Mesendoderm (in vitro differentiated cells): ENCODE results near the gene CSRP2.
A peak's percentile ranks its signal among the peaks of the same experiment; 100 is the strongest.

Source experiments
- DNase-seq: peaks from one replicate; pipeline ENCODE4 v3.0.0; 2013
- H2AK5ac ChIP-seq: 2 replicates; pipeline ENCODE4 v1.6.1; 2013; ENCODE audit warnings: low read length, inconsistent platforms
- H2BK120ac ChIP-seq: 2 replicates; pipeline ENCODE4 v1.6.1; 2013; ENCODE audit warnings: low read depth, mild to moderate bottlenecking, low read length, moderate library complexity, mixed read lengths
- H2BK15ac ChIP-seq: replicated peaks from 2 replicates; pipeline ENCODE4 v1.6.1; 2013; ENCODE audit warnings: low read depth, mild to moderate bottlenecking, moderate library complexity
- H2BK5ac ChIP-seq: 2 replicates; pipeline ENCODE4 v1.6.1; 2013; ENCODE audit warnings: low read length, inconsistent platforms
- H3K18ac ChIP-seq: 2 replicates; pipeline ENCODE4 v1.6.1; 2013; ENCODE audit warnings: mild to moderate bottlenecking, low read length, mixed read lengths
- H3K23ac ChIP-seq: one replicate; pipeline ENCODE4 v1.6.1; 2013; ENCODE audit warnings: low read length
- H3K27ac ChIP-seq: 2 replicates; pipeline ENCODE4 v1.5.1; 2013; ENCODE audit warnings: low read depth, mild to moderate bottlenecking, inconsistent platforms, low read length, moderate library complexity
- H3K27me3 ChIP-seq: 2 replicates; pipeline ENCODE4 v1.6.1; 2013; ENCODE audit warnings: low read length, control low read depth, mild to moderate bottlenecking, inconsistent platforms; ENCODE audit not compliant: insufficient read depth, poor library complexity
- H3K36me3 ChIP-seq: 2 replicates; pipeline ENCODE4 v1.6.1; 2013; ENCODE audit warnings: low read length, inconsistent platforms; ENCODE audit not compliant: control insufficient read depth, insufficient read depth
- H3K4ac ChIP-seq: one replicate; pipeline ENCODE4 v1.6.1; 2013; ENCODE audit warnings: low read depth, mild to moderate bottlenecking, low read length, moderate library complexity
- H3K4me1 ChIP-seq: 2 replicates; pipeline ENCODE4 v1.6.1; 2013; ENCODE audit warnings: low read depth, low read length, inconsistent platforms; ENCODE audit not compliant: control insufficient read depth
- H3K4me2 ChIP-seq: 2 replicates; pipeline ENCODE4 v1.6.1; 2013; ENCODE audit warnings: low read length
- H3K4me3 ChIP-seq: 2 replicates; pipeline ENCODE4 v1.5.1; 2013; ENCODE audit warnings: mild to moderate bottlenecking, low read length
- H3K56ac ChIP-seq: one replicate; pipeline ENCODE4 v1.6.1; 2013; ENCODE audit warnings: low read length
- H3K79me1 ChIP-seq: 2 replicates; pipeline ENCODE4 v1.6.1; 2013; ENCODE audit warnings: low read length, inconsistent platforms
- H3K79me2 ChIP-seq: 2 replicates; pipeline ENCODE4 v1.6.1; 2013; ENCODE audit warnings: mild to moderate bottlenecking, low read length; ENCODE audit not compliant: control insufficient read depth, insufficient read depth
- H3K9ac ChIP-seq: 2 replicates; pipeline ENCODE4 v1.6.1; 2013; ENCODE audit warnings: low read length, inconsistent platforms
- H4K5ac ChIP-seq: one replicate; pipeline ENCODE4 v1.6.1; 2013; ENCODE audit warnings: low read length
- H4K8ac ChIP-seq: one replicate; pipeline ENCODE4 v1.6.1; 2013; ENCODE audit warnings: low read depth, mild to moderate bottlenecking, control low read depth, low read length, moderate library complexity
- WGBS: extraction: QIAGEN DNeasy Blood & Tissue Kit; methylation state at CpG from one replicate; pipeline ENCODE4 v1.1.7; 2013; ENCODE audit warnings: low lambda C conversion rate, missing lambda C conversion rate; ENCODE audit not compliant: insufficient coverage; ENCODE audit errors: extremely low coverage; 5-methylcytosine and 5-hydroxymethylcytosine counted together

CSRP2 gene

DNA sequence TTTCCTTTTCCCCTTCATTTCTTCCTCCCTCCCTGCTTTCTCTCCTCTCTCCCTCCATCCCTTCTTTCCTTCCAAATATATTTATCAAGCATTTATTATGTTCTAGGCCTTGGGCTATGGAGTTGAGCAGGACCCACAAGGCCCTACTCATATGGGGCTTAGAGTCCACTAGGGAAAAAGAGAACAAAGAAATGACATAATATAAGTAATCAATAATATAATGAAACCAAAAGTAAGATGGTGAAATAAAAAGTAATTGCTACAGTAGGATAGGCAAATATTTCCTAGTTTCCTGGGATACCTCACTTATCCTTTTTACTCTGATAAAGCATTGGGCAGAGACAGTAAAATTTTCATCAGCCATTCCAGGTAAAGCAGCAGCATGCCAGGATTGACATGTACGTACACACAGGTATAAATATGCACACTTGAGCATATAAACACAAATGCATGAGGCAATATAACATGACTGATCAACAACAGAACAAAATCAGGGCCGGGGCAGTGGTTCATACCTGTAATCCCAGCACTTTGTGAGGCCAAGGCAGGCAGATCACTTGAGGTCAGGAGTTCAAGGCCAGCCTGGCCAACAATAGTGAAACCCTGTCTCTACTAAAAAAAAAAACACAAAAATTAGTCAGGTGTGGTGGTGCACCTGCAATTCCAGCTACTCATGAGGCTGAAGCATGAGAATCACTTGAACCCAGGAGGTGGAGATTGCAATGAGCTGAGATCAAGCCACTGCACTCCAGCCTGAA is 35.5 kb upstream of the CSRP2 start:
- Histone ChIP-seq H3K27ac (no peak overlapping the region), H3K23ac (no peak overlapping the region), H4K5ac (no peak overlapping the region), H3K4me2 (no peak overlapping the region), H2BK120ac (no peak overlapping the region), H2AK5ac (no peak overlapping the region), H3K79me2 (no peaks in the 10 kb centered on the region), H4K8ac (no peak overlapping the region), H3K4me1 (no peaks in the 10 kb centered on the region), H2BK15ac (no peak overlapping the region), H3K4ac (no peak overlapping the region), H3K27me3 (no peaks in the 10 kb centered on the region), H3K56ac (no peak overlapping the region), H3K9ac (no peak overlapping the region), H3K18ac (no peak overlapping the region), H3K79me1 (no peaks in the 10 kb centered on the region), H3K4me3 (no peak overlapping the region), H2BK5ac (no peak overlapping the region), H3K36me3 (no peaks in the 10 kb centered on the region)
- DNase-seq = no peak
- no CpG with 5 or more reads among the region's 2 CpGs for WGBS

DNA sequence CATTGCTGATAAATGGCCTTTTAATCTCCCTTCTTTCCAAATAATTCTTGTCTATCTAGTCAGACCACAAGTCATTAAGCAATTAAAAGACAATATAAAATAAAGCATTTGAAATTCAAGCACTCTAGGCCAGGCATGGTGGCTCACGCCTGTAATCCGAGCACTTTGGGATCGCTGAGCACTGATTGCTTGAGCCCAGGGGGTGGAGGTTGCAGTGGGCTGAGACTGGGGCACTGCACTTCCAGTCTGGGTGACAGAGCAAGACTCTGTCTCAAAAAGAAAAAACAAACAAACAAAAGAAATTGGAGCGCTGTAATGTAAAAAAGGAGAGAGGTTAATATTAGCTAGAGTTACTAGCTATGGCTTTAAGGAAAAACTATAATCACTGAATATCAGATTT is 30.5 kb upstream of the CSRP2 start:
- Histone ChIP-seq H4K5ac (no peak overlapping the region), H4K8ac (no peak overlapping the region), H3K4ac (no peak overlapping the region), H3K79me2 (no peaks in the 10 kb centered on the region), H2AK5ac (no peak overlapping the region), H2BK15ac (no peak overlapping the region), H3K9ac (no peak overlapping the region), H2BK5ac (no peak overlapping the region), H3K23ac (no peak overlapping the region), H3K56ac (no peak overlapping the region), H3K18ac (no peak overlapping the region), H3K79me1 (no peaks in the 10 kb centered on the region), H3K27ac (no peak overlapping the region), H3K4me1 (no peaks in the 10 kb centered on the region), H3K27me3 (no peaks in the 10 kb centered on the region), H2BK120ac (no peak overlapping the region), H3K4me2 (no peak overlapping the region), H3K4me3 (no peak overlapping the region), H3K36me3 (no peaks in the 10 kb centered on the region)
- DNase-seq = peak; percentile 37
- no CpG with 5 or more reads among the region's 4 CpGs for WGBS

DNA sequence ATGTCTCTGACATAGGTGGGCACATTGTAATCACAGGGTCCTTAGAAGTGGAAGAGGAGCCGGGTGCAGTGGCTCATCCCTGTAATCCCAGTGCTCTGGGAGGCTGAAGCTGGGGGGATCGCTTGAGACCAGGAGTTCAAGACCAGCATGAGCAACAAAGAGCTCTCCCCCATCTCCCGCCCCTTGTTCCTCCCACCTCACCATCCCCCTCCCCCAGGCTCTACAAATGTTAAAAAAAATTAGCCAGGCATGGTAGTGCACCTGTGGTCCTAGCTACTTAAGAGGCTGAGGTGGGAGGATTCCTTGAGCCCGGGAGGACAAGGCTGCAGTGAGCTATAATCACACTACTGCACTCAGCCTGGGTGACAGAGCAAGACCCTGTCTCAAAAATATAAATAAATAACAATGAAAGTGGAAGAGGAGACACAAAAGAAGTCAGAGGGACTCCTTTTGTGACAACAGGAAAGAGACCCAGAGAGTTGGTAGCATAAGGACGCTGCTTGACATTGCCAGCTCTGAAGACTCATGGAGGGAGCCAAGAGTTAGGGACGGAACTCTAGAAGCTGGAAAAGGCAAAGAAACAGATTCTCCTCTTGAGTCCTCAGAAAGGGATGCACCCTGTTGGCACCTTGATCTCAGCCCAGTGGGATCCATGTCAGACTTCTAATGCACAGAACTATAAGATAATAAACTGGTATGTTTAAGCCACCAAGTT is 29.6 kb upstream of the CSRP2 start:
- H3K4me1 ChIP-seq = no peaks in the 10 kb centered on the region
- H3K4me3 ChIP-seq = no peak overlapping the region
- no peak overlapping the region for H3K4me2 ChIP-seq
- H3K36me3 ChIP-seq = no peaks in the 10 kb centered on the region
- no peak overlapping the region for H2AK5ac ChIP-seq
- no peak overlapping the region for H3K9ac ChIP-seq
- DNase-seq = no peak
- H3K4ac ChIP-seq = no peak overlapping the region
- H3K27me3 ChIP-seq = no peaks in the 10 kb centered on the region
- H4K8ac ChIP-seq = no peak overlapping the region
- H3K27ac ChIP-seq = no peak overlapping the region
- WGBS = no CpG with 5 or more reads among the region's 6 CpGs
- H3K79me2 ChIP-seq = no peaks in the 10 kb centered on the region
- no peak overlapping the region for H2BK5ac ChIP-seq
- H3K79me1 ChIP-seq = no peaks in the 10 kb centered on the region
- peak overlapping the region; percentile 73 for H2BK120ac ChIP-seq
- no peak overlapping the region for H3K56ac ChIP-seq
- H3K23ac ChIP-seq = no peak overlapping the region
- no peak overlapping the region for H3K18ac ChIP-seq
- no peak overlapping the region for H4K5ac ChIP-seq
- H2BK15ac ChIP-seq = no peak overlapping the region

DNA sequence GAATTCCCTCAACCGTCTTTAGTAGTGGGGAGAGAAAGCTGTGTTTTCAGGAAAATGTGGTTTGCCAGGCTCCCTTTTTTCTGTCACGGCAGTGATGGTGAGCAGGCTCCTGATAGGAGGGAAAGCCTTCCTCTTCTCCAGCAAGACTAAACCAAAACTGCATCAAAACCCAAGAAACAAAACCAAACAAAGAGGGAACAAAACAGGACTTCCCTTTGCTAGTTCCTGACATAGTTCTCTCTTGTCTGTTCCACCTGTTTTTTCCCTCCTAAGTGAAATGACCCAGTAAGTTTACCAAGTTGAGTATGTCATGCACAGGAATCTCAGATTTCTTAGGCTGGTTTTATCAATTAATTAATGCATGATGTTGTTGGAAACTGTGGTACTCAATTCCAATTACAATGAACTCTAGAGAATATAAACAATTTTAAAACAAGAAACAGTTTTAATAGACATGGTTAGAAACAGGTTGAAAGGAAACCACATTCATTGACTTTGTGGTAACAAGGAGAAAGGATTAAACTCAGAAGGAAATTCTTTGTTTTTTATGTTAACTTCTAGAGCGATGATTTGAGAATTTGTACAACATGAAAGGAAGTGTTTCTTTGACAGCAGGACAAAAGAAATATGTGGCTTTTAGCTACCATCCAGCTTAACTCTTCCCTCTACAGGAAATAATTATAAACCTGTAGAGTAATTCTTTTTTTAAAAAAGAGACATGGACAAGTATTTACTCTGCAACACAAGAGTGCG is 23.0 kb upstream of the CSRP2 start:
- Histone ChIP-seq H3K4ac (no peak overlapping the region), H4K8ac (no peak overlapping the region), H3K79me2 (no peaks in the 10 kb centered on the region), H3K4me1 (no peaks in the 10 kb centered on the region), H3K27me3 (no peaks in the 10 kb centered on the region), H2BK120ac (no peak overlapping the region), H2AK5ac (no peak overlapping the region), H3K4me3 (no peak overlapping the region), H3K23ac (no peak overlapping the region), H3K9ac (no peak overlapping the region), H3K56ac (no peak overlapping the region), H2BK5ac (no peak overlapping the region), H4K5ac (no peak overlapping the region), H3K4me2 (no peak overlapping the region), H3K36me3 (no peaks in the 10 kb centered on the region), H3K18ac (no peak overlapping the region), H3K27ac (no peak overlapping the region), H3K79me1 (no peaks in the 10 kb centered on the region), H2BK15ac (peak overlapping the region; percentile 19)
- DNase-seq = no peak
- no CpG with 5 or more reads among the region's 4 CpGs for WGBS

DNA sequence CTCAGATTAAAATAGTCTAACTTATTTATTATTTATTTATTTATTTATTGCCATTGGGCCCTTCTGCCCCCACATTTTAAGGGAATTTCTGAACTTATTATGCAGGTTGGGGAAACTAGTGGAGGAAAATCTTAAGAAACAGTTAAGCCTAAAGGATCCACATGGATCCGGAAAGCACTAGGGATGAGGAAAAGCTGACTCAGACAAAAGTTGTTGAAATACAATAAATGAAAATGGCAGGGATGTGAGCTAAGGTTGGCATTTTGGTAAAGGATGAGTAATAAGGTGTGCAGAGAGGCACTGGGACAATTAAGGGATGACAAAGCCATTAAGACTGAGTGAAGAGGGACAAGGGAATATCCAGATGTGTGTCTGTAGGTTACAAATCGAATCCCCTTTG is 20.7 kb upstream of the CSRP2 start:
- no peaks in the 10 kb centered on the region for H3K4me1 ChIP-seq
- no peak overlapping the region for H2BK15ac ChIP-seq
- H3K4me3 ChIP-seq = no peak overlapping the region
- WGBS = no CpG with 5 or more reads among the region's 2 CpGs
- H3K79me1 ChIP-seq = no peaks in the 10 kb centered on the region
- H3K56ac ChIP-seq = no peak overlapping the region
- no peaks in the 10 kb centered on the region for H3K36me3 ChIP-seq
- no peak overlapping the region for H4K8ac ChIP-seq
- no peaks in the 10 kb centered on the region for H3K27me3 ChIP-seq
- no peak overlapping the region for H3K9ac ChIP-seq
- no peak overlapping the region for H4K5ac ChIP-seq
- no peak overlapping the region for H2BK120ac ChIP-seq
- H3K23ac ChIP-seq = no peak overlapping the region
- no peaks in the 10 kb centered on the region for H3K79me2 ChIP-seq
- H2AK5ac ChIP-seq = no peak overlapping the region
- H3K4me2 ChIP-seq = no peak overlapping the region
- no peak overlapping the region for H3K18ac ChIP-seq
- H3K4ac ChIP-seq = no peak overlapping the region
- no peak overlapping the region for H3K27ac ChIP-seq
- no peak overlapping the region for H2BK5ac ChIP-seq
- no peak for DNase-seq
